Skeletal muscle tissue (tissue), 4 donors: ENCODE results near the gene CHKA. TPM values are rescaled to one million over a fixed set of nuclear protein-coding genes. Genes with fewer than 3 reads are reported as not detected.
A peak's percentile ranks its signal among the peaks of the same experiment; 100 is the strongest.

Experiments used
- H3K27ac ChIP-seq: one replicate; pipeline ENCODE4 v1.7.0; 2013; ENCODE audit warnings: mild to moderate bottlenecking, low read depth, low read length, inconsistent platforms
- H3K27me3 ChIP-seq, 3 donors: one replicate each; pipeline ENCODE4 v1.7.0; 2013; ENCODE audit warnings: low read length in 3 of 3; ENCODE audit not compliant: control insufficient read depth in 3 of 3, insufficient read depth in 3 of 3
- H3K36me3 ChIP-seq, 3 donors: one replicate each; pipeline ENCODE4 v1.7.0; 2013; ENCODE audit warnings: low read length in 3 of 3; ENCODE audit not compliant: control insufficient read depth in 3 of 3, insufficient read depth in 3 of 3
- H3K4me1 ChIP-seq, 3 donors: one replicate each; pipeline ENCODE4 v1.7.0; 2013; ENCODE audit warnings: low read length in 3 of 3, mild to moderate bottlenecking in 3 of 3; ENCODE audit not compliant: control insufficient read depth in 3 of 3, insufficient read depth in 3 of 3
- H3K4me3 ChIP-seq, 3 donors: one replicate each; pipeline ENCODE4 v1.7.0; 2013; ENCODE audit warnings: low read length in 3 of 3
- H3K9ac ChIP-seq, 3 donors: one replicate each; pipeline ENCODE4 v1.7.0; 2013; ENCODE audit warnings: low read length in 3 of 3, mild to moderate bottlenecking in 3 of 3, moderate library complexity in 2 of 3, low read depth in 1 of 3
- H3K9me3 ChIP-seq, 3 donors: one replicate each; pipeline ENCODE4 v1.7.0; 2013; ENCODE audit warnings: low read length in 3 of 3; ENCODE audit not compliant: control insufficient read depth in 3 of 3
- total RNA-seq: library from RNA; depleted of rRNA; stranded (reverse); fragments of >200 nt; gene quantifications from one replicate; pipeline ENCODE4 v1.2.3, GENCODE V29; 2014
- donor health status: Osteomylitis.

Gene CHKA
- total RNA-seq, 1 donor from 2014 or later = 8.9 TPM

- H3K4me3 ChIP-seq = no peak overlapping the region
- H3K9me3 ChIP-seq = no peaks in the 10 kb centered on the region
- H3K27ac ChIP-seq = peak overlapping the region; percentile 79
- H3K36me3 ChIP-seq = peaks cover 12 to 27% (median 26%) of the 10 kb centered on the region in 3 donors
- H3K27me3 ChIP-seq = no peaks in the 10 kb centered on the region
- peak overlapping the region in 2 of 3 donors; percentile 45 to 87 for H3K9ac ChIP-seq
- peaks cover 63 to 79% (median 68%) of the 10 kb centered on the region in 3 donors for H3K4me1 ChIP-seq
Measured at GRCh38 chr11:68036141-68036716, 85.0 kb downstream of the CHKA start.

DNA sequence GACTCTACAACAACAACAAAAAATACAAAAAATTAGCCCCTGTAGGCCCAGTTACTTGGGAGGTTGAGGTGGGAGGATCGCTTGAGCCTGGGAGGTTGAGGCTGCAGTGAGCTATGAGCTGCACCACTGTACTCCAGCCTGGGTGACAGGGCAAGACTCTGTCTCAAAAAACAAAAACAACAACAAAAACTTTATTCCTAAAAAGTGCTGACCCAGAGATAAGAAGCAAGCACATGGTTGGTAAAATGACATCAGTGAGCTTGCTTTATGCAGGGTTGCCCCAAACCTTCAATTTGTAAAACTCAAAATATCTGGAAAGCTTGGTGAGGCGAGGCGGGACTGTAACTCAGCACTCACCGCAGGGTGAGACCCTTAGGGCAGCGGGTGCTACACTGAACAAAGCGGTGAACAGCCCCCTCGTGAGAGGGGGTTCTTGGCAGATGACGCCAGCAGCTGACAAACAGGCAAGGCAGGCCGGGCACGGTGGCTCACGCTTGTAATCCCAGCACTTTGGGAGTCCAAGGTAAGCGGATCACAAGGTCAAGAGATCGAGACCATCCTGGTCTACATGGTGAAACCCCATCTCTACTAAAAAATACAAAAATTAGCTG, 85.8 kb downstream of the CHKA start:
- Histone ChIP-seq H3K27ac (no peak overlapping the region), H3K4me3 (no peak overlapping the region), H3K36me3 (peaks cover 12 to 27% (median 26%) of the 10 kb centered on the region in 3 donors), H3K9me3 (no peaks in the 10 kb centered on the region), H3K9ac (no peak overlapping the region), H3K4me1 (peaks cover 60 to 78% (median 65%) of the 10 kb centered on the region in 3 donors), H3K27me3 (no peaks in the 10 kb centered on the region)

- H3K27me3 ChIP-seq = no peaks in the 10 kb centered on the region
- peaks cover 12 to 27% (median 26%) of the 10 kb centered on the region in 3 donors for H3K36me3 ChIP-seq
- no peaks in the 10 kb centered on the region for H3K9me3 ChIP-seq
- H3K9ac ChIP-seq = peak overlapping the region in 2 of 3 donors; percentile 51 to 70
- H3K4me3 ChIP-seq = peak overlapping the region in 1 of 3 donors; percentile 29
- H3K27ac ChIP-seq = peak overlapping the region; percentile 22
- peaks cover 60 to 78% (median 68%) of the 10 kb centered on the region in 3 donors for H3K4me1 ChIP-seq
Measured at GRCh38 chr11:68033708-68034045, 87.5 kb downstream of the CHKA start.

DNA sequence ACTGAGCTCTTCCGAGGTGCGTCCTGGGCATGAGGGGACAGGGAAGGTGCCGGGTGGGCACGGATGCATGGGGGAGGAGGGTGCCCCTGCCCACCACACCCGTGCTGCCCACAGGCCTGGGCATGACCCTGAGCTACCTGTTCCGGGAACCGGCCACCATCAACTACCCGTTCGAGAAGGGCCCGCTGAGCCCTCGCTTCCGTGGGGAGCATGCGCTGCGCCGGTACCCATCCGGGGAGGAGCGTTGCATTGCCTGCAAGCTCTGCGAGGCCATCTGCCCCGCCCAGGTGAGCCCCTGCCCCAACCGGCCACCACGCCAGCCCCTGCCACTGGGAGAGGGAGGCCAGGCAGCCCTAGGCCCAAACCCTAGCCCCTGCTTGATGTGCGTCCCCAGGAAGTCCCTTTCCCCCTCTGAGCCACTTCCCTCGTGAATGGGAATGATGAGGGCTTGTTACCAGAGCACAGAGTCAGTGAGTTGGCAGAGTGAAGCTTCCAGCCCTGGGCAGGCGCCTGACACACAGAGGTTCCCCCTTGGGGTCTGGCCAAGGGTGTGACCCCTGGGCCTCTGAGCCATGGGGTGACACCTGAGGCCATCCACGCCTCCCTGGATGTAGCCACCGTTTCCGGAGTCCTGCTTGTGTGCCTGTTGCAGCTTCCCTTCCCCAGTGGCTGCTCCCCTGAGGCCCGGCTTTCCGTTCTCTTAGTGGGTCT, 88.0 kb downstream of the CHKA start:
- Histone ChIP-seq H3K9me3 (no peaks in the 10 kb centered on the region), H3K36me3 (peaks cover 12 to 27% (median 26%) of the 10 kb centered on the region in 3 donors), H3K4me1 (peaks cover 54 to 72% (median 62%) of the 10 kb centered on the region in 3 donors), H3K27me3 (no peaks in the 10 kb centered on the region), H3K4me3 (no peak overlapping the region), H3K9ac (peak overlapping the region in 2 of 3 donors; percentile 51 to 70), H3K27ac (peak overlapping the region; percentile 22)

- no peaks in the 10 kb centered on the region for H3K27me3 ChIP-seq
- H3K27ac ChIP-seq = peak overlapping the region; percentile 84
- H3K4me1 ChIP-seq = peaks cover 43 to 61% (median 51%) of the 10 kb centered on the region in 3 donors
- peaks cover 12 to 27% (median 26%) of the 10 kb centered on the region in 3 donors for H3K36me3 ChIP-seq
- peak overlapping the region; percentile 93 to 99 (median 98) for H3K4me3 ChIP-seq
- peak overlapping the region in 2 of 3 donors; percentile 43 to 98 for H3K9ac ChIP-seq
- no peaks in the 10 kb centered on the region for H3K9me3 ChIP-seq
Measured at GRCh38 chr11:68032003-68032402, 89.2 kb downstream of the CHKA start.

DNA sequence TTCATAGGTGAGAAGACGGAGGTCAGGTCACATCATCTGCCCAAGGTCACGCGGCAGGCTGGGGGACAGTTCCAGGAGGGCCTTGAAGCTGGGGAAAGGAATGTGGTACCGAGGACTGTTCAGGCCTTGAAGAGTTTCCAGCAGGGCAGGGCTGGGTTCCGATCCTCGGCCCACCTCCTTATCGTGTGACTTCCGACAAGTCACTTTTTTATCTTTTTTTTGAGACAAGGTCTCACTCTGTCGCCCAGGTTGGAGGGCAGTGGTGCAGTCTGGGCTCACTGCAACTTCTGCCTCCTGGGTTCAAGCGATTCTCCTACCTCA, 90.1 kb downstream of the CHKA start:
- Histone ChIP-seq H3K4me1 (peaks cover 38 to 52% (median 42%) of the 10 kb centered on the region in 3 donors), H3K27me3 (no peaks in the 10 kb centered on the region), H3K27ac (peak overlapping the region; percentile 84), H3K4me3 (peak overlapping the region; percentile 93 to 99 (median 98)), H3K36me3 (peaks cover 12 to 23% (median 23%) of the 10 kb centered on the region in 3 donors), H3K9ac (peak overlapping the region; percentile 98 to 99 (median 98)), H3K9me3 (no peaks in the 10 kb centered on the region)

DNA sequence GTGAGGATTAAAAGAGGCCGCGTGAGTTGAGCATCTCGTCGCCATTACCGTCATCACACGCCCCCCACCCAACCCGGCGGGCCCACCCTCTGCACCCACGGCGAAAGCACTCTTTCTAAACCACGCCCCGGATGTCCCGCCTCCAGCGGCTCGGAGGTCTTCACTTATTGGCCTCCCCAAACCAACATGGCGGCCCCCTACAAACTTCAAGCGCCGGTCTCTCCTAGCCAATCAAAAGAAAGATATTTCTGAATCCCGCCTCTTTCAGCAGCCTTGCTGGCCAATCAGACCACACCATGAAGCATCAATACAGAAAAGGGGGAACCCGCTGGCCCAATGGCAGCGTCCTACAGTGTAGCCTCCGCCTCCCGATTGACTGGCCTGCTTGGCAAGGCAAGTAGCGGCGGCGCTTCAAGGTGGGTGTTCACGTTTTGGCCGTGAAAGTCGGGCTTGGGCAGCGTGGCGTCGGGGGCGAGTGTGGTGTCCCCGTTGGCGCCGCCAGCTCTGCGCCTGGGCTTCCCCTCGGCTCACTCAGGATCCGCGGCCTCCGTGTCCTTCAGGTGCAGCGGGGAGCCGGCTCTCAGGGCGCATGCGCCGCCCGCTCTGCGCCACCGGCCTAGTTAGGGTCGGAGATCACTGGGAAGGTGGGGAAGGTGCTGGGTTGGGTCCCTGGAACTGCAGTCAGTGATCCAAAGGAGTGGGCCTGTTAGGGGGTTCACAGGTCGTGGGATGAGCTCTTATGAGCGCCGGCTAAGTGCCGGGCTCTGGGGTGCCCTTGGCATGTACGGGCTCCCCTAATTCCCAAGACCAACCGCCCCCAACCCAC, 90.7 kb downstream of the CHKA start, which contains the start of gene NDUFS8:
TSS of gene NDUFS8 (plus strand) at position 364 of the 826 bp plus-strand sequence. CDS start 1,471 bp downstream, outside the sequence.
- Histone ChIP-seq H3K9me3 (no peaks in the 10 kb centered on the region), H3K4me1 (peaks cover 38 to 50% (median 42%) of the 10 kb centered on the region in 3 donors), H3K4me3 (peak within 1 kb of the TSS; percentile 93 to 99 (median 98)), H3K9ac (peak within 1 kb of the TSS; percentile 98 to 99 (median 98)), H3K36me3 (peaks cover 12 to 22% (median 21%) of the 10 kb centered on the region in 3 donors), H3K27ac (peak within 1 kb of the TSS; percentile 84), H3K27me3 (no peaks in the 10 kb centered on the region)

- H3K9me3 ChIP-seq = no peaks in the 10 kb centered on the region
- peaks cover 35 to 47% (median 39%) of the 10 kb centered on the region in 3 donors for H3K4me1 ChIP-seq
- H3K4me3 ChIP-seq = peak overlapping the region; percentile 43 to 99 (median 98)
- peak overlapping the region in 2 of 3 donors; percentile 59 to 85 for H3K9ac ChIP-seq
- no peaks in the 10 kb centered on the region for H3K27me3 ChIP-seq
- peaks cover 14 to 20% (median 16%) of the 10 kb centered on the region in 3 donors for H3K36me3 ChIP-seq
- no peak overlapping the region for H3K27ac ChIP-seq
Measured at GRCh38 chr11:68028802-68029545, 92.2 kb downstream of the CHKA start.

DNA sequence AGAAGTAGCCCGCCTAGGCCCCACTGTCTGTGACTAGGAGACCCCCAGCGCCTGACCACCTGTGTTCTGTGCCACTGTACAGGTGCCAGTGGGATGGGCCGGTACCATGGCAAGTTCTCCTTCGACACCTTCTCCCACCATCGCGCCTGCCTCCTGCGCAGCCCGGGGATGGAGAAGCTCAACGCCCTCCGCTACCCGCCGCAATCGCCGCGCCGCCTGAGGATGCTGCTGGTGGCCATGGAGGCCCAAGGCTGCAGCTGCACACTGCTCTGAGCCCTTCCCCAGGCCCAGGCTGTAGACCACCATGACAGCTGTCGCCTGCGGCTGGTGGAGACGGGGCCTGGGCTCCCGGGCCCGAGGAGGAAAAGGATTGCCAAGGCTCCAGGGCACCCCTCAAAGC, 93.5 kb downstream of the CHKA start:
- Histone ChIP-seq H3K9me3 (no peaks in the 10 kb centered on the region), H3K9ac (no peak overlapping the region), H3K4me1 (peaks cover 23 to 34% (median 26%) of the 10 kb centered on the region in 3 donors), H3K36me3 (peaks cover 9 to 11% (median 9%) of the 10 kb centered on the region in 3 donors), H3K27me3 (no peaks in the 10 kb centered on the region), H3K27ac (no peak overlapping the region), H3K4me3 (no peak overlapping the region)
